Vagina (tissue), 2 donors: ENCODE measurements around the gene GRXCR2.

Source experiments
- POLR2A ChIP-seq, 2 donors: fragments of 450-650 bp; IDR thresholded peaks; one replicate each; pipeline ENCODE4 v1.6.1; 2017; ENCODE audit warnings: antibody characterized with exemption in 2 of 2, mild to moderate bottlenecking in 2 of 2, moderate library complexity in 2 of 2
- POLR2AphosphoS5 ChIP-seq, 2 donors: sonication (generic); formaldehyde crosslinking; IDR thresholded peaks; one replicate each; pipeline ENCODE4 v1.9.0; 2017; ENCODE audit warnings: antibody characterized with exemption in 2 of 2, mild to moderate bottlenecking in 2 of 2, low read depth in 1 of 2; ENCODE audit not compliant: insufficient read depth in 1 of 2
- TF ChIP-seq, protein P1 (sequence below), 3 experiments: fragments of 450-650 bp in 2 of 3; fragments of 200-600 bp in 1 of 3; sonication (generic) in 1 of 3; IDR thresholded peaks; one replicate each; pipeline ENCODE4 v1.5.1; 2017 to 2019; ENCODE audit warnings: antibody characterized with exemption in 3 of 3, mild to moderate bottlenecking in 2 of 3, moderate library complexity in 2 of 3

DNA sequence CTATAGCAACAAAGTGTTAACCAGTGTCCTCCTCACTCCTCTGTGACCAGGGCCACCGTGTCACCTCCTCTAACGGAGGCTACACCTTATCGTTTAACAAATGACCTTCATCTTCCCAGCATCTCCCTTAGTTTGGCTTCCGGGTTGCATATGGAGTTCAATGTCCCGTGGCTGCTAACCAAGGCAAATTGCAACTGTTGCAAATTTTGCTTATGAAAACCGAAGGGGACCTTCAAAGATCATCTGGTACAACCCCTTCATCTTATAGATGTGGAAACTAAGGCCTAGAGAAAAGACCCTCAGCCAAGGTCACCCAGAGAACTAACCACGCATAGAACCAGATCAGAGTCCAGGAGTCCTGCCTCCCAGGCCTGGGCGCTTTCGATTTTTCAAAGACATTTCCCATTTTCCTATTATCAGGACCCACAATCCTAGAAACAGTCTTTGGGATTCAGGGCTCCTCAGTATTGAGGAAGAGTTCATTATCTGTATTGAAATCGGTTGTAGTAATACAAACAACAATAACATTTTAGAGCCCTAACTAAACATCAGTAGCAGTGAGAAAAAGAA lies 39.1 kb downstream of the GRXCR2 start:
- TF ChIP-seq, protein P1, sequence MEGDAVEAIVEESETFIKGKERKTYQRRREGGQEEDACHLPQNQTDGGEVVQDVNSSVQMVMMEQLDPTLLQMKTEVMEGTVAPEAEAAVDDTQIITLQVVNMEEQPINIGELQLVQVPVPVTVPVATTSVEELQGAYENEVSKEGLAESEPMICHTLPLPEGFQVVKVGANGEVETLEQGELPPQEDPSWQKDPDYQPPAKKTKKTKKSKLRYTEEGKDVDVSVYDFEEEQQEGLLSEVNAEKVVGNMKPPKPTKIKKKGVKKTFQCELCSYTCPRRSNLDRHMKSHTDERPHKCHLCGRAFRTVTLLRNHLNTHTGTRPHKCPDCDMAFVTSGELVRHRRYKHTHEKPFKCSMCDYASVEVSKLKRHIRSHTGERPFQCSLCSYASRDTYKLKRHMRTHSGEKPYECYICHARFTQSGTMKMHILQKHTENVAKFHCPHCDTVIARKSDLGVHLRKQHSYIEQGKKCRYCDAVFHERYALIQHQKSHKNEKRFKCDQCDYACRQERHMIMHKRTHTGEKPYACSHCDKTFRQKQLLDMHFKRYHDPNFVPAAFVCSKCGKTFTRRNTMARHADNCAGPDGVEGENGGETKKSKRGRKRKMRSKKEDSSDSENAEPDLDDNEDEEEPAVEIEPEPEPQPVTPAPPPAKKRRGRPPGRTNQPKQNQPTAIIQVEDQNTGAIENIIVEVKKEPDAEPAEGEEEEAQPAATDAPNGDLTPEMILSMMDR (IDR thresholded peaks at IDR 0.05), result no peak
- TF ChIP-seq POLR2AphosphoS5 (IDR thresholded peaks at IDR 0.05; ENCODE audit: insufficient read depth in 1 of 2, low read depth in 1 of 2) (no peak), POLR2A (IDR thresholded peaks at IDR 0.05) (no peak)
